Hepatocyte (in vitro differentiated cells): ENCODE measurements around the gene CCDC12.

ENCODE experiments used
- EZH2 ChIP-seq: fragments of 200-600 bp; sonication (generic); IDR thresholded peaks from 2 replicates; pipeline ENCODE4 v1.6.1; 2016; ENCODE audit warnings: antibody characterized with exemption, mild to moderate bottlenecking, borderline replicate concordance
- EZH2phosphoT487 ChIP-seq: fragments of 200-600 bp; sonication (generic); IDR thresholded peaks from one replicate; pipeline ENCODE4 v1.6.1; 2018; ENCODE audit warnings: antibody characterized with exemption, mild to moderate bottlenecking, low read depth, moderate library complexity; ENCODE audit not compliant: unreplicated experiment, severe bottlenecking
- TF ChIP-seq, protein P1 (sequence below): fragments of 200-600 bp; sonication (generic); IDR thresholded peaks from 2 replicates; pipeline ENCODE4 v1.5.1; 2016; ENCODE audit warnings: antibody characterized with exemption, mild to moderate bottlenecking; ENCODE audit not compliant: poor library complexity

DNA sequence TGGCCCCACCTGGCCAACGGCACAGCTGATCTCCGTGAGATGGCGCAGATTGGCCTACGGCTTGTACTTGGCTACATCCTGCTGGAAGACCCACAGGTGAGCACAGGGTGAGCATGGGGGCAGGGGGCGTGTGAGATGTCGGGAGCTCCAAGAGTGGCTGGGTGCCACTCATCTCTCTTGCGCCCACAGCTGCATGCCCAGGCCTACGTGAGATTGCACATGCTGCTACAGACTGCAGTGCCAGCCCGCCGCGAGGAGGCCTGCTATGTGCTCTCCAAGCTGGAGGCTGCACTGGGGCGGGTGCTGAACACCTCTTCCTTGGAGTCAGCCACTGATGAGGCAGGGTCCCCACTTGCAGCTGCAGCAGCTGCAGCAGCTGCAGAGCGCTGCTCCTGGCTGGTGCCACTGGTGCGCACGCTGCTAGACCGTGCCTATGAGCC lies 25.2 kb upstream of the CCDC12 start:
- TF ChIP-seq EZH2phosphoT487 (no peak), EZH2 (no peak)
- TF ChIP-seq, protein P1, sequence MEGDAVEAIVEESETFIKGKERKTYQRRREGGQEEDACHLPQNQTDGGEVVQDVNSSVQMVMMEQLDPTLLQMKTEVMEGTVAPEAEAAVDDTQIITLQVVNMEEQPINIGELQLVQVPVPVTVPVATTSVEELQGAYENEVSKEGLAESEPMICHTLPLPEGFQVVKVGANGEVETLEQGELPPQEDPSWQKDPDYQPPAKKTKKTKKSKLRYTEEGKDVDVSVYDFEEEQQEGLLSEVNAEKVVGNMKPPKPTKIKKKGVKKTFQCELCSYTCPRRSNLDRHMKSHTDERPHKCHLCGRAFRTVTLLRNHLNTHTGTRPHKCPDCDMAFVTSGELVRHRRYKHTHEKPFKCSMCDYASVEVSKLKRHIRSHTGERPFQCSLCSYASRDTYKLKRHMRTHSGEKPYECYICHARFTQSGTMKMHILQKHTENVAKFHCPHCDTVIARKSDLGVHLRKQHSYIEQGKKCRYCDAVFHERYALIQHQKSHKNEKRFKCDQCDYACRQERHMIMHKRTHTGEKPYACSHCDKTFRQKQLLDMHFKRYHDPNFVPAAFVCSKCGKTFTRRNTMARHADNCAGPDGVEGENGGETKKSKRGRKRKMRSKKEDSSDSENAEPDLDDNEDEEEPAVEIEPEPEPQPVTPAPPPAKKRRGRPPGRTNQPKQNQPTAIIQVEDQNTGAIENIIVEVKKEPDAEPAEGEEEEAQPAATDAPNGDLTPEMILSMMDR: no peak
